GM19025 (cell line): ENCODE results near the gene PPIL1.

Experiments used
- ATAC-seq: cut with Tn5 transposase; IDR thresholded peaks from one replicate; pipeline ENCODE4 v1.9.1; 2021; ENCODE audit warnings: mild to moderate bottlenecking, low read depth, moderate library complexity; ENCODE audit not compliant: unreplicated experiment

The PPIL1 gene

DNA sequence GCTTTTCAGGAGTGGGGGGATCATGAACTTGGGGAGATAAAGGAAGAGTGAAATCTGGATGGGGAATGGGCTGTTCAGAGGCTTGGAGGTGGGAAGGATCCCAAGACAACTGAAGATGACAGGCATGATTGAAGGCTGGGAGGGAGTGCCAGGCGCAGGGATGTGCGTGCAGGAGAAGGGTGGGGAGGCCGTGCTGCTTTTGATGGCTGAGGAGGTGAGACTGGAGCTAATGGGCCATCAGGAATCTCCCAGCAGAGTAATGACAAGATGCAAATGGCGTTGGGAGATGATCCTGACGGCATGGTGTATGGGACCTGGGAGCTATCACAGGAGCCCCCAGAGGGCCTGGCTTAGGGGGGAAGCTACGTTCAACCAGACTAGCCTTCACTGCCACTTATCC is 36.9 kb downstream of the PPIL1 start:
- ATAC-seq, result no peak

DNA sequence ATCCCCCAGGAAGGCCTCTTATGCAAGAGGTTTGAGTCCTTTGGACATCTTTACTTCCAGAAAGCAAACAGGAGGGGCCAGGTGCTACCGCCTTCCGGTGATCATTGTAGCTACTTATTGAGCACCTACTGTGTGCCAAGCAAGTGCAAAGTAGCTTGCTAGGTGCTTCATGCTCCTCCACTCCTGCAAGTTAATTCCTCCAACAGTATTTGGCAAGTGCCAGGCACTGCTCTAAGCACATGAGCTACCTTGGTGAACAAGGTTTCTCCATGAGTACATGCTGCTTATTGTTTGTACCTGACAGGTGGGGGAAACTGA is 37.6 kb downstream of the PPIL1 start:
- ATAC-seq, result no peak

DNA sequence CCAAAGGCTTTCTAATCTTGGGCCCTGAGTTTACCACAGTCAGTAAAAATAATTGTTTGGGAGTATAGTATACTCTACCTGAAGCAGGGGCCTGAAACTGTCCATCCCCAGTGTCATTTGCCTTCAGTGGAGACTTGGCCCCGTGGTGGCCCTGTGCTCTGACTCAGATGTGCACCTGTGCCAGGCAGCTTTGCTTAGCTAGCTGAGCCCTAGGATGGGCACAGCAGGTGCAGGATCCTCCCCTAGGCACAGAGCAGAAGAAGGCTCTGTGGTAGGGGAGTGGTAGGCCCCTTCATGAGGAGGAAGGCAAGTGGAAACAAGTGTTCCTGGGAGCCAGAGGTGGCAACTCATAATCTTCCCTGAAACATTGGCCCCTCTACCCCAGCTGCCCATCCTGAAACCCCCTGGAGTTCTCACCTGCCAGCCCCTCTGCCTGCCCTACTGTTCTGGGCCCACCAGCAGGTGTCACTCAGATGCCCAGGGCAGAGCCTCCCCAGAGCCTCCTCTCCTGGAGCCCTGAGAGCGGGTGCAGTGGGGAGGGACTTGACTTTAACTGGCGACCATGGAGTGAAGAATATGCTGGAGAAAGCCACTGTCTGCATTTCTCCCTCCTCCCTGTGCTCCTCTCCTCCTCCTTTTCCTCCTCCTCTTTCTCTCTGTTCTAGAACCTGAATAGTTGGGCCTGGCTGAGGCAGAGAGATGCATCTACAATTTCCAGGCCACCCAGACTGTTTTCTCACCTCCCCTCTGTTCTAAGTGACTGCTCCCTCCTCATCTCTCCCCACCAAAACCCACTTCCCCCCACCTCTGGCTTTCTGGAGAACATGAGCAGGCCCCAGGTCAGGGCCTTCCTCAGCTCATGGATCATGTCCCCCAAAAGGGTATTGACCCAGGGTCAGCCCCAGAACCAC is 38.2 kb downstream of the PPIL1 start:
- ATAC-seq, result no peak

DNA sequence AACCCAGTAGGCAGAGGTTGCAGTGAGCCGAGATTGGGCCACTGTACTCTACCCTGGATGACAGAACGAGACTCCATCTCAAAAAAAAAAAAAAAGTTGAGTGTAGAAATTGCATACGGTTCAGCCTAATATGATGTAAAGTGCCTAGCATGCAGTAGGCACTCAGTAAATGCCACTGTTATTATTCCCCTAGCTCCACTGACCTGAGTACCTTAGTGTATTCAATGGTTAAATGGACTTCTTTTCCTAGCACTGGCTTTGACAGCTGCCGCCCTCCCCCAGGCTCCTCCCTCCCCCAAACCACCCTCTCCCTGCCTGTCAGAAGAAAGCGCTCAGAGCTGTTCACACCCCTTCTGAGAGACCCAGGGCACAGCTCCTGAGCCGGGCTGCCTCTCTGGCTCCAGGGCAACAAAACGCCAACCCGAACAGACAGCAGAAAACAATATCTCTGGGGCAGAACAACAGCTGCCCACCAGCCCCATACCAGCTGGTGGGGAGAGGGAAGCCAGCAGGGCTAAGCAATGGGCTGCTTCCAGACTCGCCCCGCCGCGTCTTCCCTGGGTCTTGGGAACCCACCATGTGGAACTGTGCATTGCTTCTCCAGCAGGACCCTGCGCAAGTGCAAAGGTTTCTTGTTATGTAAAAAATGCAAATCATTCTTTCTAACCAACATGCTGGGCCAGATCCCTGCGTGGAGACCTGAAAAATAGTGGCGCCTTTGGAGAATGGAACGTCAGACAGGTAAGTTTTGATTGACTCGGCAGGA is 39.8 kb downstream of the PPIL1 start:
- ATAC-seq, result no peak

- ATAC-seq, result no peak
Measured at GRCh38 chr6:36833182-36833789, 41.3 kb downstream of the PPIL1 start.

- no peak for ATAC-seq
Measured at GRCh38 chr6:36832313-36832712, 42.3 kb downstream of the PPIL1 start.

GRCh38 chr6:36830577-36830976 is 44.0 kb downstream of the PPIL1 start:
- no peak for ATAC-seq

DNA sequence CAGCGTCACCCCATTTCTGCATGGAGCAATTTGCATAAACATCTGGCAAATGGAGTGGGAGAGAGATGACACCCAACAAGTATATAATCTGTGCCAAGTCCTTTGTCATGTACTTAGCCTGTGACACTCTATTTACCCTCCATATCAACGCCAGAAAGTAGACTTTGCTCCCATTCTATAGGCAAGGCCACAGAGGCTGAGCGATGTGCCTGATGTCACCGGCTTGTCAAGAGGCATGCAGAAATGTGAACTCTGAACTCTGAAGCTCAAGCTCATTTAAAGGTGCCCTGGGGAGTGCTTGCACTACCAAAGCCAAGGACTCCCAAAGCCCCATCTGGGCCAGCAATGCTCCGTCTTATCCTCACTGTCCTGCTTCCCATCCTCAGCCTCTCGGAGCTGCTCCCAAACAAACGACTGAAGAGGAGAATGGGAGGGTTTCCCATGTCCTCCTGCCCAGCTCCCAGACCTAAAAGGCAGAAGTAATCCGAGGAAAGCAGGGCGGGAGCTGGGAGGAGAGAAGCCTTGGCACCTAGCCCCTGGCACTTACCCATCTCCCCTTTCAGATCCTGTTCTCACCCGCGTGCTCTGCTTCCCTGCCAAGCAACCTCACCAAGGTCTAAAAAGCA is 44.6 kb downstream of the PPIL1 start:
- no peak for ATAC-seq

DNA sequence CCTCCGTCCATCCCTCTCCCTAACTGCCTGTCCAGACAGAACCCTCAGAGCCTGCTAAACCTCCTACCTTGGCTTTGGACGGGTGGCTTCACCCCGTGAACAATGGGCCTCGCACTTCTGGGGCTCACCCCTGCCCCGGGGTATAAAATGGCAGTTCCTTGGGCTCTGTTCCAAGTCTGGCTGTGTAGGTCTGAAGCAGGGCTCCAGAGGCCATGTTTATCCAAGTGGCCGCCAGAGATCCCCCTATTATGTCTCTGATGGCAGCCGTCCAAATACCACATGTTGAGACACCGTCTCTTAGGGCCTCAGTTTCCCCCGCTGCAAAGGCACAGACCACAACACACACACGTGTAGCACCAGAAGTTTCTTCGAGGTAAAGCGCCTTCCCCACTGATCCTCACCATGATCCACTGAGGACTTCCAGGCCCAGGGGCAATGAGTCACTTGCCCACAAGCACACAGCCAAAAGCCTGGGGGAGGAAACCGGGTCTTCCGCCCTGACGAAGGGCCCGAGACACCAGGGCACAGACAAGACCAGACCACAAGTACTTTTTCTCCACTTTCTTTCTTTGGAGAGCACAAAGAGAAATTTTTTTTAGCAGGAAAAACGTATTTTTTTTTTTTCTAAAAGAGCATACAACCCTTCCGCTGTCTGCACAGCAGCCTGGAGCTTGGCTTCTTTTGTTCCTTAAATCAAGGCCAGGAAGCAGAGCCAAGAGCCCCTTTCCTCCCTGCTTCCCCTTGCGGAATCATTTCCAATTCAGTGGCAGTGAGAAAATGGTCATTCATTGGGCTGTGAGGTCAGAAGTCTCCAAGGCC is 47.1 kb downstream of the PPIL1 start:
- no peak for ATAC-seq

DNA sequence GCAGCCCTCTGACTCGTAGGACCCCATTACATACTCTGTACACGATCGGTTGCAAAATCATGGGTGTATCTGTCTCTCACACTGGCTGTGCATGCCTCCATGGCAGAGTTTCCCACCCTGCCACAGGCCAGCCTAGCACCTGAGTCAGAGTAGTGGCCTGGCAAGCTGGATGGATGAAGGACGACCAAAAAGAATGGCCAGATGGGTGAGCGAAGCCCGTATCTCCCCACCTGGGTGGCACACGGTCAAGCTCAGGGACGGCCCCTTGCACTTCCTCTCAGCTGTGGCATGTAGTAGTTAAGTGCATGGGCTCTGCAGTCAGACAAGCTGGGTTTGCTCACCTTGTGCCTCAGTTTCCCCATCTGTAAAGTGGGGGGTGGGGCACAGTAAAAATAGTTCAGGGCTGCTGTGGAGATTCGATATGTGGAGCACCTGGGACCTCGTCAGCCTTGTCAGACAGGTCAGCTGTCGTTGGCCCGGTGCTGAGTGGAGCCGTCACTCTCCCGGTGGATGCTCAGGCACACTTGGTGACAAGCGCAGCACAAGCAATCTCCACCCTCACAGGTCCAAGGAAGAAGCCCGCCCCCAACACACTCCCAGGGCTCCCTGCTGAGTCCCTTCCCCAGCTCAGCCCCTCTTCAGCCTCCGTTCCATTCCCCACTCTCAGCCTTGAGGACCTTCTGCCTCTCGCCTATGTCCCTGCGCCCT is 47.9 kb downstream of the PPIL1 start:
- ATAC-seq, result no peak

- ATAC-seq, result no peak
Measured at GRCh38 chr6:36825994-36826393, 48.6 kb downstream of the PPIL1 start.

DNA sequence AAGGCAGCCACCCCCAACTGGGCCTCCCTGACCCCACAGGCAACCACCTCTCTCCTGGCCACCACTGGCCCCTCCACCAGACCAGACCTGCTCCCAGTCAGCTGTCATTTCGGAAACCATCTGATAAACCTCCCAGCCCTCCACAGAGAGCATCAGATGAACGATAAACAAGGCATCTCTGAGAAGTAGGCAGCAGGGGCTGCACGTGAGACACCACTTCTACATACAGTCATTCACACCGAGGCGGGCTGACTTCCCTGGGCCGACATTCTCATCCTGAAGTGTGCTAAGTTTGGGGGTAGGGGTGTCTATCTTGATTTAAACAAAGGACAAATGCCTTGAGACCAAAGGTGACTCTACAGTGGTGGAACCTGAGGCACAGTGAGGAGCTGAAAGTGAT is 49.2 kb downstream of the PPIL1 start:
- ATAC-seq, result no peak

GRCh38 chr6:36824253-36824652 is 50.4 kb downstream of the PPIL1 start:
- no peak for ATAC-seq

- ATAC-seq, result no peak
Measured at GRCh38 chr6:36823421-36824096, 51.0 kb downstream of the PPIL1 start.

DNA sequence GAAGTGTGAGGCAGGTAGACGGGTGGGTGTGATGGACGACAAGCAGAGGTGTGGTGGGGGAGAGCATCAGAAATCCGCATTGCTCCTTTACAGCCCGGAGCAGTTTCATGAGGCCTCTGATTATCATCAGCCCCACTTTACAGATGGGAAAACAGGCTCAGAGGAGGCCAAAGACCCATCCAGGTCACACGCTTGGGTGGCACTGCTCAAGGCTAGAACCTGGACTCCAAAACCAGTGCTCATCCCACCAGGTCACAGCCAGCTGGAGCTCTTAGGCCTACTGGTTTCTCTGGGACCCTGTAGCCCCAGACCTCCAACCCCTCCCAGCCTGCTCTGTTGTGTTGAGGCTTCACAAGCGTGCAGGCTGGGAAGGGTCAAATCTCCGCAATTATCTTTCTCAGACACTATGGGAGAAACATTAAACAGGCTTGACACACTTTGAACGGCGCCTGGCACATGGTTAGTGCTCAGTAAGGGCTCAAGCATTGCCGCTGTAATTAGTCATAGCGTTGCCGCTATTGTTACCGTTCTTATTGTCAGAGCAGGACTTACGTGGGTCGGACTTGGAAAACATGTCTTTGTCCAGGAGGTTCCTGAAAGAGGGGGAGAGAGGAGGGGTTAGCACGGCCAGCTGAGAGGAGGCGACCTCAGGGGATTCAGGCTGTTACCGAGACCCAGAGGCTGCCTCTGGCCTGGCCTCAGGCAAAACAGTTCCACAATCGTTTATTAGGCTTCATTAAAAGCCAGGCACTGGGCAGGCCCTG is 51.9 kb downstream of the PPIL1 start:
- ATAC-seq, result no peak

DNA sequence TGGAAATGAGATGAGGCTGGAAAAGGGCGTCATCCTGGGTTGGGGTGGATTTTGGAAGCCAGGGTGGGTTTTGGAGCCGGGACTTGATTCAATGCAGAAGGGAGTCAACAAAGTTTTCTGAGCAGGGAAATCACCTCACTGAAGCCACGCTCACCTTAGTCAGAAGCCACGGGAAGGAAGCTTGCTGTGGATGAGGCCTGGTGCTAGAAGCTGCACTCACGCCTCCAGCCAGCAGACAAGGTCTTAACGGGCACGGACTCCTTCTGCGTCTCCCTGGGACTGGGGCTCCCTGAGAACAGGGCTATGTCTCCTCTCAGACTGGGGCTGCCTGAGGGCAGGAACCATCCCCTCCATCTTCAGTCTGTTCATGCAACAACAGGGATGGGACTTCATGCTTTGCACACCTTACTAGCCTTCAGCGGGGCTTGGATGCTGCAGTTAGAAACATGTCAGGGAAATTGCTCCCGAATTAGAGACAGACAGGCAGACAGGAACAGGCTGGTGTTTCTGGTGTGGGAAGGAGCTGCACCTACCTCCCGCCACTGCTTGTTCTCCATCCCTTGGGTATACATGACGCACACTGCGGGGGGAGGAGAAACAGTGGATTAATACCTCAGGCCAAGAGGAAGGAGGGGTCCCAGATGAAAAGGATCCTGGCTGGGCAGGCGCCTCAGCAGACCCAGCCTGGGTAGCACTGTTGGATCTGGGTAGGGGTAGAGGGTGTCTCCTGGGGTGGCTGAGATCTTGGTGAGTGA is 52.8 kb downstream of the PPIL1 start:
- no peak for ATAC-seq

DNA sequence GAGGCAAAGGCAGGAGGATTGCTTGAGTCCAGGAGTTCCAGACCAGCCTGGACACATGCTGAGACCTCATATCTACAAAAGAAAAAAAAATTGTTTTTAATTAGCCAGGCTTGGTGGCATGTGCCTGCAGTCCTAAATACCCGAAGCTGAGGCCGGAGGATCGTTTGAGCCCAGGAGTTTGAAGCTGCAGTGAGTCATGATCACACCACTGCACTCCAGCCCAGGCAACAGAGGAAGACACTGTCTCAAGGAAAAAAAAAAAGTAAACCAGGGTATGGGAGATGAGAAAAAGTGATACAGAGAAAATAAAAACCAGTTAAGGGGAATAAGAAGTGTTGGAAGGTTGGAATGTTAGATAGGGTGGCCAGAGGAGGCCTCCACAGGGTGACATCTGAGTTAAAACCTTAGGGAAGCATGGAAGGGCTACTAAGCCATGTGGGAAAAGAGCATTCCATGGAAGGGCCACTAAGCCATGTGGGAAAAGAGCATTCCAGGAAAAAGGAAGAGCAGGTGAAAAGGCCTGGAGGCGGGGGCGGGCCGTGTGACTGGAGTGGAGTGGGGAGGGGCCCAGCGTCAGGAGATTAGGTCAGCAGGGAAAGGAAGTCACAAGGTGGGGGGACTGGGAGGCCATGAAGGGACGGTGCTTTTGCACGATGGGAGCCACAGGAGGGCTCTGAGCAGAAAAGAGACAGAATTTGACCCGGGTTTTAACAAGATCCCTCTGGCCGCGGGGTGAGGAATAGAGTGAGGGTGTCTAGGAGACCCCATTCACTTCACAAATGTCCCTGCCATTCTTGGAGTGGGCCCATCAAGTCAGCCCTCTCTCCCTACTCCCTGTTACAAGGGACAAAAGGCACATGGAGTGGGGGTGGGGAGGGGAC is 53.7 kb downstream of the PPIL1 start:
- ATAC-seq, result no peak
